Activated T-cell treated with anti-CD3 and anti-CD28 coated beads, Interleukin-2, amount 50 U/mL, for 48 hours (primary cell): ENCODE data around the gene HAGHL.
"Not testable (repeated sequence)": the region's sequence is repeated elsewhere in the genome, so short reads cannot be mapped to it uniquely, and the experiment has no call there.

Experiments used
- DNase-seq, 2 experiments: peaks; one replicate each; pipeline ENCODE4 v3.0.0-alpha.2; 2020

HAGHL gene

GRCh38 chr16:760545-761343 lies 33.8 kb downstream of the HAGHL start, which contains the start of gene MSLN:
MSLN (plus strand) TSS chr16:760734; CDS start chr16:762681, 1,947 bp downstream.
- no peak for DNase-seq

DNA sequence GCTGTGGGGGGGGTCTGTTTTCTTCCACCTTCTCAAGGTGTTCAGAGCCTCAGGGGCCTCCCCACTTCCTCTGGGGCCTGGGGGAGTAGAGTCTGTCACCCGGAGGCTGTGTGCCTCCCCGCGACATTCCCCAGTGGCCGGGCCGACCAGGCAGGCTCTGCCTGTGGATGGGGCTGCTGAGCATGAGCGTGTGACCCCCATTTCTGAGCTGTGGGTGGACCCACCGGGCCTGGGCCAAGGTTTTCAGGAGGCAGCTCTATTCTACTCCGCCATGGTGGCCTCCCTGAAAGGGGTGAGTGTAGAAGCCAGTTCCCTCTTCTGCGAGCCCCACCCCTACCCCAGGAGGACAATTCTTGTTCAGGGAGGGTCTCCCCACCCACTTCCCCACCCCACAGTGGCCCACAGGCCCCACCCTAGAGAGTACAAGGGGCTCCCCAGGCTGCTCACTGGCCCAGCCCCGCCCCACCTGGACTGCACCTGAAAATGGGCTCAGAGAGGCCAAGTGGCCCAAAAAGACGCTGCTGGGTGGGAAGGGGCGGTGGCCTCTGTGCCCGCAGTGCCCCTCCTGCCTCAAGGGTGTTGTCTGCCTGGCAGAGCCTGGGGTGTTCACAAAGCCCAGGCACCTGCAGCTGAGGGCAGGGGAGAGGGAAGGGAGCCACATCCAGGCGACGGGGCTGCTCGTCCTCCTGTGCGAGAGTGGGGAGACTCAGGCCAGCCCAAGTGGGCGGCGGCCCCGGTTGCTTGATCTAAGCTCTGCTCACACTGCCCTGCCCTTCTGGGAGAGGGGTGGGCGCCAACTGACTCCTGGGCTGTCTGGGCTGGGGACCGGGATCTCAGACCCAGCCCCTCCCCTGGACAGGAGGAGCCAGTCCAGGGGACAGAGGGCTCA lies 35.0 kb downstream of the HAGHL start:
- DNase-seq = no peak

DNA sequence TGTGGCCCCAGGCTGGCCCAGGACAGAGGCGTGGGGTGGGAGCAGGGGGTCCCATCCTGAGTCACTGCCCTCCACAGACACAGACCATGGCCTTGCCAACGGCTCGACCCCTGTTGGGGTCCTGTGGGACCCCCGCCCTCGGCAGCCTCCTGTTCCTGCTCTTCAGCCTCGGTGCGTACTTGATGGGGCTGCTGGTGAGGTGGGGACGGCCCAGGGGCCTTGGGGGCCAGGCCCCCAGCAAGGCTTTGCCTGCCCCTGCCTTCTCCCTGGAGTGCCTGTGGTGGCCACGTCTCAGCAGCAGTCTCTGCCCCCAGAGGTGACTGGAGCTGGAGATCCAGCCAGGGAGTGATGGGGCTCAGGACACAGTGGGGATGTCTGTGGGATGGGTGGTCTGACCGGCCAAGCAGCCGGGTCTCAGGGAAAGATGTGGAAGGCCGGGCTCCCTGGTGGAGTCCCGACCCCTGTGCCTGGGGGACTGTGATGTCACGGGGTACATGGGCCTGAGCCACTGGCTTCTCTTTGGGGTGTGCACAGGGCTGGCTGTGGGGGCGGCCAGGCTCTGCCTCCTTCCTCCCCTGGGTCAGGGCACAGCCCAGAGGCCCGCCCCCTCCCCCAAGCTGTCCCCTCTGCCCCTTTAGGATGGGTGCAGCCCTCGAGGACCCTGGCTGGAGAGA lies 35.8 kb downstream of the HAGHL start:
- no peak for DNase-seq

DNA sequence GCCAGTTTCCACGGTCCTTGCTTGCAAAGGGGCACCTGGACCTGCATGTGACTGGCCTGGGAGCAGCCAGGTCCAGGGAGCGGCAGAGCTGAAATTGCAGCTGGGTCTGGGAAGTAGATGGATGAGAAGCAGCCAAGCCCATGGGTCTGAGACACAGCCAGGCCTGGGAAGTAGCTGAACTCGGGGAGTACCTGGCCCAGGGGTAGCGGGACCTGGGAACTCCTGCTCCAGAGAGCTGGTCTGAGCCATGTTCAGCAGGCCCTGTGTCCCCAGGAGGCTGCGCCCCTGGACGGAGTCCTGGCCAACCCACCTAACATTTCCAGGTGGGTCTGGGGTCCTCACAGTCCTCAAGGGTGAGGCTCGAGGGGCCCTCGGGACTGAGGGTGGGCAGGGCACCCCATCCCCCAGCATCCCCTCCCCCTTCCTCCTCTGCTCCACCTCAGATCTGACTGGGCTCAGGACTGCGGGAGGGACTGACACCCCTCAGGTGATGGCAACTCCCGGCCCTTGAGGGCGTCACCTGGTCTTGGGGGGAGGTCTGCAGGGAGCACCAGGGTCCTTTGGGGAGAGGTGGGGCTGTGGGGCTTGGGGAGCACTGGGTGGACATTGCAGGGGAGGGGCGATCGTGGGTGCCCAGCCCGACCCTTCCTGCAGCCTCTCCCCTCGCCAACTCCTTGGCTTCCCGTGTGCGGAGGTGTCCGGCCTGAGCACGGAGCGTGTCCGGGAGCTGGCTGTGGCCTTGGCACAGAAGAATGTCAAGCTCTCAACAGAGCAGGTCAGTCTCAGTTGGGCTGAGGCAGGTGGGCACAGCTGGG lies 36.7 kb downstream of the HAGHL start:
- DNase-seq = no peak

GRCh38 chr16:764184-764750 lies 37.4 kb downstream of the HAGHL start:
- no peak for DNase-seq

DNA sequence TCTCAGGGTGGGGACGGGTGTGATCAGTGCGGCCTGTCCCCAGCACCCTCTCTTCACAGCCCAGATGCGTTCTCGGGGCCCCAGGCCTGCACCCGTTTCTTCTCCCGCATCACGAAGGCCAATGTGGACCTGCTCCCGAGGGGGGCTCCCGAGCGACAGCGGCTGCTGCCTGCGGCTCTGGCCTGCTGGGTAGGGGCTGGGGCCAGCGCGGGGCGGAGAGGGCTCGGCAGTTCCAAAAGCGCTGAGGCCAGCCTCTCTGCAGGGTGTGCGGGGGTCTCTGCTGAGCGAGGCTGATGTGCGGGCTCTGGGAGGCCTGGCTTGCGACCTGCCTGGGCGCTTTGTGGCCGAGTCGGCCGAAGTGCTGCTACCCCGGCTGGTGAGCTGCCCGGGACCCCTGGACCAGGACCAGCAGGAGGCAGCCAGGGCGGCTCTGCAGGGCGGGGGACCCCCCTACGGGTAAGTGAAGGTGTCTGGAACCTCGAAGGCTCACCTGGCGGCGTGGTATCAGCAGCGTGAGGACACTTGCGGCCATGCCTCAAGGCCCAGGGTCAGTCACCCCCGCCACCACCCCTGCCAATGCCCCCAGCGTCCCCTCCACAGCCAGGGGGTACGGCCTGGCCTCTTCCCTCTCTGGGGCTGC lies 38.1 kb downstream of the HAGHL start:
- no peak for DNase-seq

DNA sequence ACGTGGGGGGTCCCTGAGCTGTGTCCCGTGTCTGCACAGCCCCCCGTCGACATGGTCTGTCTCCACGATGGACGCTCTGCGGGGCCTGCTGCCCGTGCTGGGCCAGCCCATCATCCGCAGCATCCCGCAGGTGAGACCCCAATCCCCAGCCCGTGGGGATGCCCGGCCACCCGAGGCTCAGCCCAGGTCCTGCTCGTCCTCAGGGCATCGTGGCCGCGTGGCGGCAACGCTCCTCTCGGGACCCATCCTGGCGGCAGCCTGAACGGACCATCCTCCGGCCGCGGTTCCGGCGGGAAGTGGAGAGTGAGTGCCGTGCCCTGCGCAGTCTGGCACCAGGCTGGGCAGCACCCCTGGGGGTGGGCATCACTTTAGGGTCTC lies 38.6 kb downstream of the HAGHL start:
- DNase-seq = no peak

DNA sequence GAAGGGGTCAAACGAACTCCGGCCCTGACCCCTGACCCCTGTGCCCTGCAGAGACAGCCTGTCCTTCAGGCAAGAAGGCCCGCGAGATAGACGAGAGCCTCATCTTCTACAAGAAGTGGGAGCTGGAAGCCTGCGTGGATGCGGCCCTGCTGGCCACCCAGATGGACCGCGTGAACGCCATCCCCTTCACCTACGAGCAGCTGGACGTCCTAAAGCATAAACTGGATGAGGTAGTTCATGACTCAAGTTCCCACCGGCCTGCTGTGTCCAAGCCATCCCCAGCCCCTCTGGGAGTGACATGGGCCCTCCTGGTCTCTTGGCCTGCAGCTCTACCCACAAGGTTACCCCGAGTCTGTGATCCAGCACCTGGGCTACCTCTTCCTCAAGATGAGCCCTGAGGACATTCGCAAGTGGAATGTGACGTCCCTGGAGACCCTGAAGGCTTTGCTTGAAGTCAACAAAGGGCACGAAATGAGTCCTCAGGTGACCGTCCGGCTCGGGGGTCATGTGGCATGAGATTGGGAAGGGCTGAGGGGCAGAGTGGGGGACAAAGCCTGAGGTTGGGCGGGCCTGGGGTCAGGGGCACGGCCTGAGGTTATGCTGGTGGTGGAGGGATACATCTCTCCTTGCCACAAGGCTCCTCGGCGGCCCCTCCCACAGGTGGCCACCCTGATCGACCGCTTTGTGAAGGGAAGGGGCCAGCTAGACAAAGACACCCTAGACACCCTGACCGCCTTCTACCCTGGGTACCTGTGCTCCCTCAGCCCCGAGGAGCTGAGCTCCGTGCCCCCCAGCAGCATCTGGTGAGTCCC lies 39.3 kb downstream of the HAGHL start:
- DNase-seq = no peak

DNA sequence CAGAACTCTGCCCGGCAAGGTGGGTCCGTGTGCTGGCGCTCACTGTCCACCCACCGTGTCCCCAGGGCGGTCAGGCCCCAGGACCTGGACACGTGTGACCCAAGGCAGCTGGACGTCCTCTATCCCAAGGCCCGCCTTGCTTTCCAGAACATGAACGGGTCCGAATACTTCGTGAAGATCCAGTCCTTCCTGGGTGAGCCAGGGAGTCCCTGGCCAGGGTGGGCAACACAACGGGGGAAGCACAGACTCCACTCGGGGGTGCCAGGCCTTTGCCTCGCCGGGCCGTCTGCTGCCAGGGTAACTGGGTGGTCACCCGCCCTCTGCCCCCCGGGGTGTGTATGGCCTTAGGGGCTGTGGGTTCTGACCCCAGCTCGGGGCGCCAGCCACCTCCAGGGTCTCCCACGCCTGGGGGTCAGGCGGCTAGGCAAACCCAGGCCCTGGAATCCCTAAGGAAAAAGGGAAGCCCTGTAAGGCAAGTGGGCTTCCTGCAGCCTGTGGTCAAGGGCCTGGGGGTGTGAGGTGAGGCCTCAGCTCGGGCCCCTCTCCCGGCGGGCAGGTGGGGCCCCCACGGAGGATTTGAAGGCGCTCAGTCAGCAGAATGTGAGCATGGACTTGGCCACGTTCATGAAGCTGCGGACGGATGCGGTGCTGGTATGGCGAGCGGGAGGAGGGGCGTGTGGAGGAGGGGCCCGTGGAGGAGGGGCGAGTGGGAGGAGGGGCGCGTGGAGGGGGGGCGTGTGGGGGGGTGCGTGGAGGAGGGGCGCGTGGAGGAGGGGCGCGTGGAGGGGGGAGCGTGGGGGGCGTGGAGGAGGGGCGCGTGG lies 40.1 kb downstream of the HAGHL start:
- no peak for DNase-seq

- no peak for DNase-seq
Measured at GRCh38 chr16:767743-768235, 40.9 kb downstream of the HAGHL start.

DNA sequence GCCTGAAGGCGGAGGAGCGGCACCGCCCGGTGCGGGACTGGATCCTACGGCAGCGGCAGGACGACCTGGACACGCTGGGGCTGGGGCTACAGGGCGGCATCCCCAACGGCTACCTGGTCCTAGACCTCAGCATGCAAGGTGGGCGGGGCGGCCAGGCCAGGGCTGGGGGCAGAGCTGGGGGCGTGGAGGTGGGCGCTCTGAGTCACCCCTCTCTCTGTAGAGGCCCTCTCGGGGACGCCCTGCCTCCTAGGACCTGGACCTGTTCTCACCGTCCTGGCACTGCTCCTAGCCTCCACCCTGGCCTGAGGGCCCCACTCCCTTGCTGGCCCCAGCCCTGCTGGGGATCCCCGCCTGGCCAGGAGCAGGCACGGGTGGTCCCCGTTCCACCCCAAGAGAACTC lies 41.5 kb downstream of the HAGHL start:
- DNase-seq = no peak

DNA sequence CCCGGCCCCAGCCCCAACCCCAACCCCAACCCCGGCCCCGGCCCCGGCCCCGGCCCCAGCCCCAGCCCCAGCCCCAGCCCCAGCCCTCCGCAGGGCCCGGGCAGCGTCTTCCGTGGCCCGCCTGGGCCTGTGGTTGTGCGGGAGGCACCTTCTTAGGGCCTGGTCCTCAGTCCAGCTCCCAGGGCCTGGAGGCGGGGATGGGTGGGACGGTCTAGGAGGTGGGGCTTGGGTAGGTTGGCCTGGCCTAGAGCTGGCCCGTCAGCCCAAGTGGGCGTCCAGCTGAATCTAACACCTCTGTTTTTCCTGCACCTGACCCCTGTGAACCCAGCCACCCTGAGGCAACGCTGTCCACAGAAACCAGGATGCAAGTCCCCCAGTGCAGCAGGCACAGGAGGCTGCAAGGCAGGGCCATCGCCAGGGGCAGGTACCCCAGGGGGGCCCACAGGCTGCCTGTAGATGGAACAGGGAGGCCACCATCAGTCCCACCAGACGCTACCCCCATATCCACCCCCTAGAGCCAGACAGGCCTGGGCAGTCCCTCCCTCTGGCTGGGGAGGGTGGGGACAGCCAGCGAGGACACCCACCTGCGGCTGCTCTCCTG lies 42.4 kb downstream of the HAGHL start:
- DNase-seq = no peak

- DNase-seq = no peak
Measured at GRCh38 chr16:769934-770333, 43.0 kb downstream of the HAGHL start.

DNA sequence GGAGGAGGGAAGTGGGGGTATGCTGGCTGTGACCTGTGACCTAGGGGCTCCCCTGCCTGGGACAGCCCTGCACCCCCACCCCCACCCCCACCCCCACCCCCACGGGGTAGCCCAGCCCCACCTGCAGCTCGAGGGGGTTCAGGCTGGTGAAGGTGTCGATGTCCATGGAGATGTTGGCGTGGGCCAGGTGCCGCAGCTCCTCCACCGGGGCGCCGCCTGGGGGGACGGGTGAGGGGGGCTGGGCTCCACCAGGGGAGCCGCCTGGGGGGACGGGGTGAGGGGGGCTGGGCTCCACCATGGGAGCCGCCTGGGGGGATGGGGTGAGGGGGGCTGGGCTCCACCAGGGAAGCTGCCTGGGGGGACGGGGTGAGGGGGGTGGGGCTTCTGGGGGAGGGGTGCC lies 43.5 kb downstream of the HAGHL start:
- no peak for DNase-seq

DNA sequence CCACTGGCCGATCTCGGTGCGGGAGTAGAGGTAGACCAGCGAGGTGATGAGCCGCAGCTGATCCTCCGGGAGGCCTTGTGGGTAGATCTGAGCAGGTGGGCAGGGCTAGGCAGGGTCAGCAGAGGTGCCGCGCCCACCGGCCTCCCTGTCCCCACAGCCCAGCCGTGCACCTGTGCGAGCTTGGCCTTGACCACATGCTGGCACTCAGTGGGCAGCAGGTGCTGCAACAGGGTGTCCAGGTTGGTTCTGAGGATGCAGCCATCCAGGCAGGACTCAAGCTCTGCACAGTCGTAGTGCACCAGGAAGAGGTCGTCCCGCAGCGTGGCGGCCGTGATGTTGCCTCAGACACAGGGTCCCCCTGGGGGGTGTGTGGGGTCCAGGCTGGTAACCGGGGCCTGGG lies 46.1 kb downstream of the HAGHL start:
- no peak for DNase-seq

DNA sequence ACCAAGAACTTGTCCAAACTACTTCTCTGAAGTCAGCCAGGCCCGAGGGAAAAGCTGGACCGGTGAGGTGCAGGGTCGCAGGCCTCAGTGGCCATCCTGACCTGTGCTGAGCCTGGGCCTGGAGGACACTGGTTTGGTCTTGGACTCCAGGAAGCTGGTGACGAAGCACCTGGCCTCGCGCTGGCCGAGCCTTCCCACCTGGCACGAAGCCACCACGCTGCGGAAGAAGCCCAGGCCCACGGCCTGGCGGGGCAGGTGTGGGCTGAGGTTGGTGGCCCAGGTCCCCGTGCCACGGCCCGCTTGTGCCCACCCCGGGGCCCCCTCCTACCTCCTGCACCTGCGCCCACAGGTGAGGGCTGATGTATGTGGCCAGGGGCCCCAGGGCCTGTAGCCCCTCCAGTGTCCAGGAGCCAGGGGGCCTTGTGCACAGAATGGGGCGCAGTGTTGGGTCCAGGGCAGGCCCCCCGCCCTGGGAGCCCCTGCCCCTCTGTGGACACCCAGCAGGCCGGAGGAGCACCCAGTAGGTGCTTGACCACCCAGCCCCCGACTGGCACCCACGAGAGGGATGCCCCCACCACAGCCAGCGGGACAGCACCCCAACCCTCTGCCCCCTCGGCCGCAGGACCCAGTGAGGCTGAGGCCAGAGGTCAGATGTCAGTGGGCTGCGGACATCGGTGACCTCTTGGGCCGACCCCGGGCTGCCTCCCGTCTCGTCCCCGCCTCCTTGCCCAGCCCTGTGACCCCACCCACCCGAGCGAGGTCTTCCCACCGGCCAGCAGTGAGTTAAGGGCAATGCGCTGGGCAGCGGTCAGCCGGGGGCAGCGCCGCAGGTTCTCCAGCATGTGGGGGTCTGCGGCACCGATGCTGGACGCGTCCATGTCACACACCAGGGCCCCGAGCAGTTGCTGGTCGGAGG lies 47.4 kb downstream of the HAGHL start:
- DNase-seq = no peak

DNA sequence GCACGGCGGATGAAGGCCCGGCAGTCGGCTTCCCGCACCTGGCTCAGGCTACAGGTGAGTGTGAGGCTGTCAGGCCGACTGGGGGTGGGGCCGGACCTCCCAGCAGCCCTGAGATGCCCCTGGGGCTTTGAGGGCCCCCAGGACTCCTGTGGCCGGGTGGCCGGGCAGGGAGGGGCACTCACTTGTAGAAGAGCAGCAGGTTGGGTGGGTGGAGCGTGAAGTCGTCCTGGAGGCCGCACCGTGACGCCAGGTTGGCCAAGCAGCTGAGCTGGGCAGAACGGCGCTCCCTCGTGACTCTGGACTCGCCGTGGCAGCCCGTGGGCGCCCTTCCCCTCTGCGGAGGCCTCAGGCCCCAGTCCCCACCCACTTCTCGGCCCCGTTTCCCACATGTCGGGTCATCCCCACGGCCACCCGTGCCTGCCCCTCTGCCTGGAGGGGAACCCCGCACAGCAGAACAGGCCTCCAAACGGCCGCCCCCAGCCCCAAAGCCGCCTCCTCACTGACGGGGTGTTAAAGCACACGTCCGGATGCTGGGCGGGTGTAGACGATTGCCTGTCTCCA lies 48.4 kb downstream of the HAGHL start:
- DNase-seq = no peak

GRCh38 chr16:776298-776697 lies 49.4 kb downstream of the HAGHL start:
- not testable (repeated sequence) for DNase-seq
